Calu3 (cell line): ENCODE results near the gene ANKS1A. TPM values are rescaled to one million over a fixed set of nuclear protein-coding genes. Genes with fewer than 3 reads are reported as not detected.

Source experiments
- BruUV-seq: library from RNA; stranded (reverse); fragments of 400-500 nt; replicated peaks from 2 replicates; lab custom pipeline; 2021; lab: Mats Ljungman, UMichigan
- CTCF ChIA-PET: fragments of 300-600 bp; sonication (Branson Sonifier 250); formaldehyde crosslinking; loops from one replicate; lab custom pipeline; 2022; ENCODE audit warnings: antibody characterized with exemption; lab: Charles Lee
- DNase-seq: peaks from one replicate; pipeline ENCODE4 v3.0.0; 2022
- H3K27ac Mint-ChIP-seq: one replicate; pipeline ENCODE4 v1.8.0; 2022; ENCODE audit warnings: mixed read lengths; ENCODE audit not compliant: unreplicated experiment
- H3K27me3 Mint-ChIP-seq: one replicate; pipeline ENCODE4 v1.8.0; 2022; ENCODE audit warnings: mixed read lengths; ENCODE audit not compliant: unreplicated experiment
- H3K36me3 Mint-ChIP-seq: one replicate; pipeline ENCODE4 v1.8.0; 2022; ENCODE audit warnings: mild to moderate bottlenecking, moderate library complexity, mixed read lengths; ENCODE audit not compliant: insufficient read depth, unreplicated experiment
- H3K4me1 Mint-ChIP-seq: one replicate; pipeline ENCODE4 v1.8.0; 2022; ENCODE audit warnings: mild to moderate bottlenecking, low read depth, mixed read lengths; ENCODE audit not compliant: unreplicated experiment
- H3K4me3 Mint-ChIP-seq: one replicate; pipeline ENCODE4 v1.8.0; 2022; ENCODE audit warnings: mild to moderate bottlenecking, low read depth, moderate library complexity, mixed read lengths; ENCODE audit not compliant: unreplicated experiment
- H3K9me3 Mint-ChIP-seq: one replicate; pipeline ENCODE4 v1.8.0; 2022; ENCODE audit warnings: low read depth, mixed read lengths; ENCODE audit not compliant: unreplicated experiment
- intact Hi-C: fragments of 100-400 bp; cut with micrococcal nuclease; formaldehyde crosslinking; loops from one replicate; pipeline ENCODE4 v1.10.0; 2022; ENCODE audit not compliant: unreplicated experiment
- total RNA-seq: library from RNA; stranded (reverse); gene quantifications from 2 replicates; pipeline ENCODE4 v1.2.3, GENCODE V29; 2022
- TF ChIP-seq, protein P1 (sequence below): fragments of 200-600 bp; IDR thresholded peaks from one replicate; pipeline ENCODE4 v1.8.0; 2022; ENCODE audit warnings: antibody characterized with exemption; ENCODE audit not compliant: unreplicated experiment

The ANKS1A gene
- total RNA-seq, 1 experiment from 2014 or later, result 60.3 TPM

DNA sequence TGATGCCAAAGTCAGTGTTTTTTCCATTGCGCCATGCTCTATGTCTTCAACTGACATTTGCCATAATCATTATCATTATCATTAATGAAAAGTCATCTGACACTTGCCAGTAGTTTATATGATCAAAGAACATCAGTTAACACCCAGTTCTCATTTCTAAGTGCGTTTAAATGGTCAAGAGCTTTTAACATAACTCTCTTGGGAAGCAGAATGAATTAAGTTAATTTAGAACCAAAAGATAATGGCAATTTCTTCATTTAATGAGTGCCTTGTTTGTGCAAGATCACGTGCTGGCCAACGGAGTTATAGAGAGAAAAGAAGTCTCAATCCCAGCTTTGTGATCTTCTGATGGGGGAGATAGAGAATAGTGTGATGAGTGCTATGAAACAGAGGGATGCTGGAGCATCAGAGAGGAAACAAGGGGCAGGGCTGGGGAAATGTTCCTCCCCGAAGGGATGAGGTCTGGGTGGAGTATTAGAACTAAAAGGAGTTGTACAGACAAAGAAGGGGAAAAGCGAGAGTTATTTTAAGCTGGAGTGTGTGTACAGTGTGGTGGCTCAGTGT, 20.3 kb downstream of the ANKS1A start:
- no peak for DNase-seq
- intact Hi-C loops, result no loop called here
- Mint-ChIP-seq H3K4me3 (no peak overlapping the region), H3K4me1 (peaks cover 64% of the 10 kb centered on the region), H3K27ac (no peak overlapping the region), H3K27me3 (no peaks in the 10 kb centered on the region), H3K9me3 (no peaks in the 10 kb centered on the region), H3K36me3 (no peaks in the 10 kb centered on the region)
- CTCF ChIA-PET, result interaction anchor here (0.6 to 1.4 kb wide), 2 partner anchors 13 to 17 kb away, joined by 3 to 5 read pairs; no protein-coding TSS in a partner anchor
- no TSS peak for BruUV-seq
- TF ChIP-seq, protein P1, sequence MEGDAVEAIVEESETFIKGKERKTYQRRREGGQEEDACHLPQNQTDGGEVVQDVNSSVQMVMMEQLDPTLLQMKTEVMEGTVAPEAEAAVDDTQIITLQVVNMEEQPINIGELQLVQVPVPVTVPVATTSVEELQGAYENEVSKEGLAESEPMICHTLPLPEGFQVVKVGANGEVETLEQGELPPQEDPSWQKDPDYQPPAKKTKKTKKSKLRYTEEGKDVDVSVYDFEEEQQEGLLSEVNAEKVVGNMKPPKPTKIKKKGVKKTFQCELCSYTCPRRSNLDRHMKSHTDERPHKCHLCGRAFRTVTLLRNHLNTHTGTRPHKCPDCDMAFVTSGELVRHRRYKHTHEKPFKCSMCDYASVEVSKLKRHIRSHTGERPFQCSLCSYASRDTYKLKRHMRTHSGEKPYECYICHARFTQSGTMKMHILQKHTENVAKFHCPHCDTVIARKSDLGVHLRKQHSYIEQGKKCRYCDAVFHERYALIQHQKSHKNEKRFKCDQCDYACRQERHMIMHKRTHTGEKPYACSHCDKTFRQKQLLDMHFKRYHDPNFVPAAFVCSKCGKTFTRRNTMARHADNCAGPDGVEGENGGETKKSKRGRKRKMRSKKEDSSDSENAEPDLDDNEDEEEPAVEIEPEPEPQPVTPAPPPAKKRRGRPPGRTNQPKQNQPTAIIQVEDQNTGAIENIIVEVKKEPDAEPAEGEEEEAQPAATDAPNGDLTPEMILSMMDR, result no peak

DNA sequence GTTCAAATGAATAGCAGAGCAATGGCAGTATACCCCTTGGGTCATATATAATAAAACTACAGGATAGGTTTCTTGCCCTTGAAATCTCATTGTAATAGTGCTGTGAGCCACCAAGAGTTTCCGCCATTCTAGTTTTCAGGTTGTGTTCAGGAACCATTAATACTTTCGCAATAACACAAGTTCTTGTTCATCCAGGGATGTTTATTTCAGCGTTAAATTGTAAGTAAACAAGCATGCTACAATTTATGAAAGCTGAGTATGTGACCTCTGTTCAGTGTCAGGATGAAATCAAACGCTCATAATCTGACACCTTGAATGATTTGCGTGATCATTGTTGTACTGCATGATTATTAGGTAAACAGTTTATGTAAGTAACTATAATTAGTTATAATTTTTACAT, 22.8 kb downstream of the ANKS1A start:
- TF ChIP-seq, protein P1, result no peak
- Mint-ChIP-seq H3K36me3 (no peaks in the 10 kb centered on the region), H3K9me3 (no peaks in the 10 kb centered on the region), H3K27ac (no peak overlapping the region), H3K4me1 (peaks cover 48% of the 10 kb centered on the region), H3K4me3 (no peak overlapping the region), H3K27me3 (no peaks in the 10 kb centered on the region)
- intact Hi-C loops, result no loop called here
- BruUV-seq, result no TSS peak
- CTCF ChIA-PET, result interaction anchor here (1.0 kb wide), 1 partner anchor 11 kb away, joined by 3 read pairs; no protein-coding TSS in a partner anchor
- DNase-seq, result no peak

DNA sequence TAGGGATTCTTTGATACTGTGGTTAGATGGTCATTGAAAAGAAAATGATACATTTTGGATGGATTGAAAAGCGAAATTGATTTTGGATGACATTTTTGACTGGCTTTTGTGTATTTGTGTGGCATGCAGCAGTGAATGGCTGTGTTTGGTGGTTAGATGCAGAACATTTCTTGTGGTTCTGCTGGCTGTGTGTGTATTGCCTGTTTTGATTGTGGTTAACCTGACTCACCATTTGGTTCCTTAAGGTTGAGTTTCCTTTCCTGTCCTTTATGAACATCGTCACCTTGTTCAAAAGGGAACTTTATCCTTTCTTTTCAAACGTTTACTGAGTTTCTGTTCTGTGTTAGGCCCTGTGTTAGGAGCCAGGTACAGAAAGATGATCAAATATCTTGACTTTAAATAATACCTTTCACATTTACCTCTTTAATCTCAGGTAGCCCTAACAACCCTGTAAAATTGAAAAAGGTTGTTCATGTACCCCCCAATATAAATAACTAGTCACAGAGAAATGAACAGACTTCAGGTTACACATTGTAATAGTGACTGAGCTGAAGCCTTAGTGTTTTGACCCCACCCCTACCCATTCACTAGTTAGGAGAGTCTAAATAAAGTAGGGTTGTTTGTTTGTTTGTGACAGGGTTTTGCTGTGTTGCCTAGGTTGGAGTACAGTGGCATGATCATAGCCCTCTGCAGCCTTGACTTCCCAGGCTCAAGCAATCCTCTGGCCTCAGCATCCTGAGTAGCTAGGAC, 23.8 kb downstream of the ANKS1A start:
- BruUV-seq, result no TSS peak
- CTCF ChIA-PET, result interaction anchor here (0.9 kb wide), 1 partner anchor 25 kb away, joined by 3 read pairs; the partner anchor contains the start of gene TAF11
- Mint-ChIP-seq H3K4me3 (no peak overlapping the region), H3K4me1 (peaks cover 44% of the 10 kb centered on the region), H3K36me3 (no peaks in the 10 kb centered on the region), H3K9me3 (no peaks in the 10 kb centered on the region), H3K27me3 (no peaks in the 10 kb centered on the region), H3K27ac (peak overlapping the region; percentile 31)
- peak; percentile 32 for DNase-seq
- TF ChIP-seq, protein P1, result no peak
- intact Hi-C loops, result no loop called here

DNA sequence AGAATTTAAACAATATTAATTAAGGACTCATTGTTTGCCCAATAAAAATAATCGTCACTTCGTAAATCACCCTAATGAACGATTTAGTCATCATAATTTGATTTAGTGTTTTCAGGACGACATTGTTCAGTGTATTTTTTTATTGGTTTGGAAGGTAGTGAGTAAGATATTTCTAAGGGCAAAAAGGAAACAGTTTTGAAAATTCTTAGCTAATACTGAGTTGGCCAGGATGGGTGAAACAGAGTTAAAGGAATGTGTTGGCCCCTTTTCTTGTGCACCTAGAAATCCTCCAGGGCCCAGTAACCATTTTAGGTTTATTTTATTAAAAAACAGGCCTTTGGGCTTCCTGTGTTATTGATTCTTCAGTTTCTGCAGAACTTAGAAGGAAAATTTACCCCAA, 25.3 kb downstream of the ANKS1A start:
- BruUV-seq, result no TSS peak
- CTCF ChIA-PET, result interaction anchor here (0.9 kb wide), 1 partner anchor 12 kb away, joined by 3 read pairs; no protein-coding TSS in a partner anchor
- no peak for DNase-seq
- H3K4me3 Mint-ChIP-seq, result no peak overlapping the region
- no peaks in the 10 kb centered on the region for H3K27me3 Mint-ChIP-seq
- peaks cover 37% of the 10 kb centered on the region for H3K4me1 Mint-ChIP-seq
- no peak overlapping the region for H3K27ac Mint-ChIP-seq
- intact Hi-C loops, result no loop called here
- no peaks in the 10 kb centered on the region for H3K9me3 Mint-ChIP-seq
- TF ChIP-seq, protein P1, result no peak
- H3K36me3 Mint-ChIP-seq, result no peaks in the 10 kb centered on the region
